Activated CD8-positive, alpha-beta memory T cell treated with anti-CD3 and anti-CD28 coated beads, Interleukin-2, amount 50 U/mL, for 48 hours (primary cell): Measurements from ENCODE around the gene A3GALT2.

Experiments used
- DNase-seq: peaks from one replicate; pipeline ENCODE4 v3.0.0-alpha.2; 2020

Gene A3GALT2

DNA sequence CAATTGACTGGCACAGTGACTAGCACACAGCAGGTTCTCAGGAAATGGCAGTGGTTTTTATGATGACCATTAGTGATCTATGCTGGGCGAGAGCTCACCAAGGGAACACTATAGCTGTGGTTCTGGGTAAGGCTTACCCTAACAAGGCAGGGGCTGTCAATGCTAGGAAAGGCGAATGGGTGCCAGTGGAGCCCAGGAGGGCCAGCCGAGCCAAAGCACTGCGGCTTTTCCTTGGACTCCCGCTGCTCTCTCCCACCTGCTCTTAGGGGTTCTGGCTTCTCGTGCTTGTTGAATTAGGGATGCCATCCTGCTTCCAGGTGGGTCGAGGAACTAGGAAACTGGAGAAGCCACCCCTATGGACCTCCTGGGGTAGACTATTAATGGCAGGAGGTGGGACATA, 10.0 kb upstream of the A3GALT2 start:
- DNase-seq: no peak

DNA sequence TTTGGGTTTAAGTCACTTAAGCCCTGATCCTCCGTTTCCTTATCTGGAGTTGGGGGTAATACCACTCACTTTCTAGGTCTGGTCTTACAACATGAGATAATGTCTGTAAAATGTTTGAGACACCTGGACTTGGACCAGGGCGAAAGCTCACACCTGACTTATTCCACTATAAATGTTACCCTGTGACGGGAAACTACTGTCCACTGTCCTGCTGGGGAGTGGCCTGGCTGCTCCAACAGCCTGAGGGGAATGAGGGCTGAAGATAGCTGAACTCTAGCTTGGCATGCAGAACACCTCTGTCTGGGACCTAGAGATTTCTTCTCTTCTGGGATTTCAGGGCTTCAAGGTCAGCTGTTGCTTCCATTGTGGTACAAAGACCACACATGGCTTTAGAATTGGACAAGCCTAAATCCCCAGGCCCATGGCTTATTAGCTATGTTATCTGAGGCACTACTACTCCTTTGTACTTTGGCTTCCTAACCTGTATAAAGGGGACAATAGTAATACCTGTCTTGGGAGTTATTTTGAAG, 9.5 kb upstream of the A3GALT2 start:
- DNase-seq: no peak

DNA sequence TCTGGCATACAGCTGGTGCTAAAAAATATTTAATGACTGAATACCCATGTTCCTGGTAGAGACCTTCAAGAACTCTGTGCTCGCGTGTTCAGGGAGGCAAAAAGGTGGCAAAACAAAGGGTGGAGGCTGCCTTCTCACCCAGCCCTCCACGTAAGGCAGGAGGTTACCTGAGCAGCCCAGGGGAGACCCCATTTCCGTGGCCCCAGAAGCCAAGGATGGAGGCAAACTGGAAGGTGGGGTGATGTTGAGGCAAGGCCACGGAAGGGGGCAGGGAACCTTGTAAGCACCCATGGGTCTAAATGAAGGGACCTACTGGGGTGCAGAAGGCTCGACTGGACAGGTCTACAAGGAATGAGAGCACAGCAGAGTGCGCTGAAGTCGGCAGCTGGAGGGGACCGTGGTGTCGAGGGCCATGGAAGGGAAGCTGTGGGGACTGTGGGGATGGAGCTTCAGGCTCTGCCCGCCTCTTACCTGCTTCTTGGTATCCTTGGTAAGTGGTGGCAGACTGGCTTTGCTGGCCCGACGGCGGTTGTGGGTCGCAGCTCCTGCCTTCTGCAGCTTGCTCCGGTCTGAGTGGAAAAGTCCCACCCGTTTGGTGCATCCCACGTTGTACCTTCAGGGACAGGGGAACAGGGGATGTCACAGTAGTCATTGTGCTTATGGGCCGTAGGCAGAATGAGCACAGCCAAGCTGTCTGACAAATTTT, 8.9 kb upstream of the A3GALT2 start:
- no peak for DNase-seq

DNA sequence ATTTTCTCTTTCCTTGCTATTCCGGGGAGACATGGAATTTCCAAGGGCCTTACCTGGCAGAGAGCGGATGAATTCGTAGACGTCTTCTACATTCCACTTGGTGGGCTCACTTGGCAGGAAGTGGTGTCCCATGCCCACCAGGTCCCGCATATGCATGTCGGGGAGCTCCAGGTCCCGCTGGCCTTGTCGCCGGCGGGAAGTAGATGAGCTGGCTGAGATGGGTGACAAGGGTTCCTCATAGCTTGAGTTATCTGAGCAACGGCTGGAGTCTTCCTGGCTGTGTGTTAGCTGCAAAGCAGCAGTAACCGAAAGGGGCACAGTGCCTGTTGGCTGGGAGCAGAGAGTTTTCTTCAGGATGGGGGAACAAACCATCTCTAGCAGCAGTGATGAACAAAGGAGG, 7.9 kb upstream of the A3GALT2 start:
- no peak for DNase-seq

DNA sequence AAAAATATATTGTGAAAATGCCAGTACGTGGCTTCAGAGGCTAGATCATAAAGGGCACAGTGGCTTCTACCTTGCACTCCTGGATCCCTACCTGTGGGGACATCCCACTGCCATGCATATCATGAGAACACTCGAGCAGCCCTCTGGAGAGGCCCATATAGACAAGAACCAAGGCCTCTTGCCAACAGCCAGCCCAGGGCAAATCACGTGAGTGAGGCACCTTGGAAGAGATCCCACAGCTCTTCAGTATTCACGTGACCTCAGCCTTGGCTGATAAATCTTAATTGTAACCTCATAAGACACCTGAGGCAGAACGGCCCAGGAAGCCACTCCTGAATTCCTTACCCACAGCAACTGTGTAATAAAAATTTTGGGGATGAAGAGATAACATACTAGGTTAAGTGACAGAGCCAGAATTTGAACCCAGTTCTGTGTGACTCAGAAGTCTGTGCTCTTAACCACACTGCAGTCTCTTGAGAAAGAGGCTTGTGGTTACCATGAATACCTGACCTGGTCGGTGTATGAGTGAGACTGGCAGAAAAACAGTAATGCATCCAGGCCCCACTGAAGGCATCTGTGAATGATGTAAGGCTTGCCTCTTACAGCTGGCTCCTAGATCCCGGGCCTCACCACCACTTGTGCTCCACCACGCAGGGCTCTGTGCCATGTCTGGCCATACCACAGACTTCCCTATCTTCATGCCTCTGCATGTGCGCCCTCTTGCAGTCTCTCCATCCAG, 6.9 kb upstream of the A3GALT2 start:
- DNase-seq: no peak

- no peak for DNase-seq
These were observed 5.9 kb upstream of the A3GALT2 start for GRCh38 chr1:33326785-33327184.

GRCh38 chr1:33324677-33325575, 4.0 kb upstream of the A3GALT2 start:
- no peak for DNase-seq

- DNase-seq: no peak
These were observed 3.0 kb upstream of the A3GALT2 start for GRCh38 chr1:33323663-33324477.

- DNase-seq: no peak
These were observed 2.1 kb upstream of the A3GALT2 start for GRCh38 chr1:33322870-33323585.

- DNase-seq: no peak
These were observed 1.2 kb upstream of the A3GALT2 start for GRCh38 chr1:33322109-33322508.

GRCh38 chr1:33321178-33321577, 280 bp upstream of the A3GALT2 start:
- DNase-seq: no peak

DNA sequence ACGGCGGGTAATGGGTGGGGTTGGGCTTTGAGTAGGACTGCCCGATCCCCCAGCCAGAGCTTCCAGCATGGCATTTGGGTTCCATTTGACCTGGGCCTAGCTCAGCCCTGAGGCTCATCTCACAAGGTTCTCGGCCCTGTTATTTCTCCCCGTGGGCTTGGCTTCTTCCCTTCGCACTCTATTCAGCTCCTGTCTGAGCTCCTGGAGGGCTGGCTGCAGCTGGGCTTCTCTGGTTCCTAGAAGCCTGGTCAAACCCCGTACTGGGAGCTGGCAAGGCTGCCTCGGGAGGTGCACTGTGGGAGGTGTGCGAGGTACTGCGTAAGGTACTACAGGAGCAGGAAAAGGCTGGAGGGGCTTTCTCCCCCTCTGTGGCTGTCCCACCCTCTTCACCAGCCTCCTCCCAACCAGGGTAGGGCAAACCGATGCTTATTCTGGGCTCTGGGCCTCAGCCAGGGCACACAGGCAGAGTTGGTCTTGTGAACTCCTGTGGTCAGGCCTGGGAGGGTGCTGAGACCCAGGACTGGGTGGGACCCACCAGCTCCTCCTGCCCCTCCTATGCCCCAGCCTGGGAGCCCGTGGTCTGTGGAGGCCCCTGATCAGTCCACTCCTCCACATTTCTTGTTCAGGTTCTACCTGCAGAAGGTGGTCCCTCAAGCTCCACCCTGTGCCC, 814 bp downstream of the A3GALT2 start:
- DNase-seq: no peak

GRCh38 chr1:33319186-33319948, 1.5 kb downstream of the A3GALT2 start:
- DNase-seq: no peak

DNA sequence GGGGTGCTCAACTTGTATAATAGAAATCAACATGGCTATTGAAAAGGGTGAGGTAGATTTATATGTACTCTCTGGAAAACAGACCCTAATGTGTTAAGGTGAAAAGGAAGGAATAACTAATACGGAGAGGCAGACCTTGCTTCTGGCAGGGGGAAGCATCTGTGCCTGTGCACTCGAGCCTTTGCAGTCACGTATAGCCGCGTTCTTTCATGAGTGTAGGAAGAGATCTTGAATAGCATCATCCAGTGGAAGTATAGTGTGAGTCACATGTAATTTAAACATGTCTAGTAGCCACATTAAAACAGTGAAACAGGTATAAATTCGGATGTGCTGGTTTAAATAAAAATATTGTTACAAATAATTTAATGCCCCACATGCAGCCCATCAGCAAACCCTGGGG, 3.0 kb downstream of the A3GALT2 start:
- DNase-seq: no peak

GRCh38 chr1:33317354-33317753, 3.5 kb downstream of the A3GALT2 start:
- DNase-seq: no peak

GRCh38 chr1:33316601-33317000, 4.3 kb downstream of the A3GALT2 start:
- no peak for DNase-seq

GRCh38 chr1:33314416-33314815, 6.5 kb downstream of the A3GALT2 start:
- no peak for DNase-seq

- DNase-seq: no peak
These were observed 8.5 kb downstream of the A3GALT2 start for GRCh38 chr1:33312413-33312749.

GRCh38 chr1:33311706-33312412, 9.0 kb downstream of the A3GALT2 start:
- no peak for DNase-seq

- DNase-seq: no peak
These were observed 10.2 kb downstream of the A3GALT2 start for GRCh38 chr1:33310702-33311101.
